SK-N-SH (cell line): ENCODE measurements around the gene RAD9B.

Experiments used
- CTCF ChIP-seq: fragments of 200-600 bp; sonication (generic); IDR thresholded peaks from 2 replicates; pipeline ENCODE4 v1.6.1; 2017; ENCODE audit warnings: antibody characterized with exemption, mild to moderate bottlenecking, moderate library complexity
- FOXM1 ChIP-seq: IDR thresholded peaks from 2 replicates; pipeline ENCODE4 v1.4.0; 2012; ENCODE audit warnings: low read depth, mild to moderate bottlenecking
- GATA2 ChIP-seq: sonication (generic); formaldehyde crosslinking; IDR thresholded peaks from 2 replicates; pipeline ENCODE4 v1.5.0; 2020; ENCODE audit warnings: mild to moderate bottlenecking, missing genetic modification reagents
- NRF1 ChIP-seq: IDR thresholded peaks from 2 replicates; pipeline ENCODE4 v1.6.1; 2012; ENCODE audit warnings: low read depth, mild to moderate bottlenecking, low read length
- POLR2AphosphoS5 ChIP-seq: IDR thresholded peaks from 2 replicates; pipeline ENCODE4 v1.6.1; 2012; ENCODE audit warnings: low read depth, low read length
- RAD21 ChIP-seq: IDR thresholded peaks from 2 replicates; pipeline ENCODE4 v1.6.1; 2012; ENCODE audit warnings: mild to moderate bottlenecking, low read length
- REST ChIP-seq: IDR thresholded peaks from 2 replicates; pipeline ENCODE4 v1.6.1; 2012; ENCODE audit warnings: mild to moderate bottlenecking, low read depth, low read length, moderate library complexity
- RFX5 ChIP-seq: IDR thresholded peaks from 2 replicates; pipeline ENCODE4 v1.6.1; 2012; ENCODE audit warnings: mild to moderate bottlenecking, improper control_type of control experiment, low read length
- RXRA ChIP-seq: IDR thresholded peaks from 2 replicates; pipeline ENCODE4 v1.4.0; 2012; ENCODE audit warnings: low read depth, mild to moderate bottlenecking, borderline replicate concordance
- SMC3 ChIP-seq: IDR thresholded peaks from 2 replicates; pipeline ENCODE4 v1.6.1; 2012; ENCODE audit warnings: low read depth, low read length, improper control_type of control experiment
- TAF1 ChIP-seq: IDR thresholded peaks from 2 replicates; pipeline ENCODE4 v1.6.1; 2012; ENCODE audit warnings: low read depth, mild to moderate bottlenecking, low read length, moderate library complexity, borderline replicate concordance
- TEAD4 ChIP-seq: IDR thresholded peaks from 2 replicates; pipeline ENCODE4 v1.4.0; 2012; ENCODE audit warnings: mild to moderate bottlenecking, borderline replicate concordance; ENCODE audit not compliant: insufficient read depth

GRCh38 chr12:110467847-110468213 lies 34.3 kb upstream of the RAD9B start:
- TF ChIP-seq GATA2 (CRISPR knock-in tag) (no peak), RAD21 (no peak), TAF1 (no peak), FOXM1 (no peak), CTCF (no peak), SMC3 (no peak), NRF1 (no peak), REST (no peak), RFX5 (no peak), RXRA (no peak), POLR2AphosphoS5 (no peak), TEAD4 (no peak)
